HEK293 (cell line): ENCODE results near the gene SH3RF3.

ENCODE experiments used
- SP2 ChIP-seq: fragments of 450-650 bp; formaldehyde crosslinking; IDR thresholded peaks from 2 replicates; pipeline ENCODE4 v1.5.1; 2016; ENCODE audit warnings: missing biosample characterization, missing genetic modification characterization
- YY2 ChIP-seq: fragments of 450-650 bp; formaldehyde crosslinking; IDR thresholded peaks from 2 replicates; pipeline ENCODE4 v1.5.1; 2016; ENCODE audit warnings: missing biosample characterization, missing genetic modification characterization
- ZBTB20 ChIP-seq: fragments of 450-650 bp; formaldehyde crosslinking; IDR thresholded peaks from 2 replicates; pipeline ENCODE4 v1.5.1; 2016; ENCODE audit warnings: missing biosample characterization, missing genetic modification characterization
- ZNF132 ChIP-seq: fragments of 450-650 bp; formaldehyde crosslinking; IDR thresholded peaks from 2 replicates; pipeline ENCODE4 v1.5.1; 2017; ENCODE audit warnings: missing biosample characterization, missing genetic modification characterization, borderline replicate concordance
- ZNF324 ChIP-seq: fragments of 450-650 bp; formaldehyde crosslinking; IDR thresholded peaks from 2 replicates; pipeline ENCODE4 v1.5.1; 2016; ENCODE audit warnings: missing biosample characterization, missing genetic modification characterization
- ZNF501 ChIP-seq: fragments of 450-650 bp; formaldehyde crosslinking; IDR thresholded peaks from 2 replicates; pipeline ENCODE4 v1.5.1; 2016; ENCODE audit warnings: missing biosample characterization, missing genetic modification characterization
- TF ChIP-seq, protein P1 (sequence below): sonication (generic); formaldehyde crosslinking; IDR thresholded peaks from 2 replicates; pipeline ENCODE4 v1.8.1; 2022; ENCODE audit warnings: mild to moderate bottlenecking, moderate library complexity, missing genetic modification reagents
- TF ChIP-seq, protein P2 (sequence below): fragments of 450-650 bp; formaldehyde crosslinking; IDR thresholded peaks from 2 replicates; pipeline ENCODE4 v1.5.1; 2016; ENCODE audit warnings: missing biosample characterization, missing genetic modification characterization

GRCh38 chr2:109222422-109222821, 93.4 kb downstream of the SH3RF3 start:
- TF ChIP-seq, protein P1, sequence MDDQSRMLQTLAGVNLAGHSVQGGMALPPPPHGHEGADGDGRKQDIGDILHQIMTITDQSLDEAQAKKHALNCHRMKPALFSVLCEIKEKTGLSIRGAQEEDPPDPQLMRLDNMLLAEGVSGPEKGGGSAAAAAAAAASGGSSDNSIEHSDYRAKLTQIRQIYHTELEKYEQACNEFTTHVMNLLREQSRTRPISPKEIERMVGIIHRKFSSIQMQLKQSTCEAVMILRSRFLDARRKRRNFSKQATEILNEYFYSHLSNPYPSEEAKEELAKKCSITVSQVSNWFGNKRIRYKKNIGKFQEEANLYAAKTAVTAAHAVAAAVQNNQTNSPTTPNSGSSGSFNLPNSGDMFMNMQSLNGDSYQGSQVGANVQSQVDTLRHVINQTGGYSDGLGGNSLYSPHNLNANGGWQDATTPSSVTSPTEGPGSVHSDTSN (CRISPR knock-in tag), result no peak
- TF ChIP-seq, protein P2, sequence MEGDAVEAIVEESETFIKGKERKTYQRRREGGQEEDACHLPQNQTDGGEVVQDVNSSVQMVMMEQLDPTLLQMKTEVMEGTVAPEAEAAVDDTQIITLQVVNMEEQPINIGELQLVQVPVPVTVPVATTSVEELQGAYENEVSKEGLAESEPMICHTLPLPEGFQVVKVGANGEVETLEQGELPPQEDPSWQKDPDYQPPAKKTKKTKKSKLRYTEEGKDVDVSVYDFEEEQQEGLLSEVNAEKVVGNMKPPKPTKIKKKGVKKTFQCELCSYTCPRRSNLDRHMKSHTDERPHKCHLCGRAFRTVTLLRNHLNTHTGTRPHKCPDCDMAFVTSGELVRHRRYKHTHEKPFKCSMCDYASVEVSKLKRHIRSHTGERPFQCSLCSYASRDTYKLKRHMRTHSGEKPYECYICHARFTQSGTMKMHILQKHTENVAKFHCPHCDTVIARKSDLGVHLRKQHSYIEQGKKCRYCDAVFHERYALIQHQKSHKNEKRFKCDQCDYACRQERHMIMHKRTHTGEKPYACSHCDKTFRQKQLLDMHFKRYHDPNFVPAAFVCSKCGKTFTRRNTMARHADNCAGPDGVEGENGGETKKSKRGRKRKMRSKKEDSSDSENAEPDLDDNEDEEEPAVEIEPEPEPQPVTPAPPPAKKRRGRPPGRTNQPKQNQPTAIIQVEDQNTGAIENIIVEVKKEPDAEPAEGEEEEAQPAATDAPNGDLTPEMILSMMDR (tag by site-specific recombination), result no peak
- TF ChIP-seq ZNF132 (no peak), ZNF324 (tag by site-specific recombination) (no peak), YY2 (no peak), SP2 (tag by site-specific recombination) (no peak), ZNF501 (tag by site-specific recombination) (no peak), ZBTB20 (tag by site-specific recombination) (no peak)
